T47D (cell line): Measurements from ENCODE around the gene EMCN.

ENCODE experiments used
- DNase-seq, 2 experiments: peaks; one replicate each; pipeline versions ENCODE4 v3.0.0 to v3.0.0-alpha.2; 2011 to 2012; ENCODE audit warnings: low read depth in 1 of 2, low spot score in 1 of 2
- JUND ChIP-seq: IDR thresholded peaks from 2 replicates; pipeline ENCODE4 v1.6.1; 2012; ENCODE audit warnings: low read depth
- in situ Hi-C: cut with HindIII; loops from 2 replicates; pipeline ENCODE4 v1.10.0; 2016; ENCODE audit warnings: low sequenced_read_pairs, low pct_unique_long_range_greater_than_20kb

Gene EMCN

GRCh38 chr4:100469555-100469954 lies 48.3 kb downstream of the EMCN start:
- DNase-seq: no peak
- TF ChIP-seq JUND: no peak
- in situ Hi-C loops: no loop called here

GRCh38 chr4:100466501-100466900 lies 51.3 kb downstream of the EMCN start:
- no peak for DNase-seq
- TF ChIP-seq JUND: no peak
- in situ Hi-C loops: no loop called here

DNA sequence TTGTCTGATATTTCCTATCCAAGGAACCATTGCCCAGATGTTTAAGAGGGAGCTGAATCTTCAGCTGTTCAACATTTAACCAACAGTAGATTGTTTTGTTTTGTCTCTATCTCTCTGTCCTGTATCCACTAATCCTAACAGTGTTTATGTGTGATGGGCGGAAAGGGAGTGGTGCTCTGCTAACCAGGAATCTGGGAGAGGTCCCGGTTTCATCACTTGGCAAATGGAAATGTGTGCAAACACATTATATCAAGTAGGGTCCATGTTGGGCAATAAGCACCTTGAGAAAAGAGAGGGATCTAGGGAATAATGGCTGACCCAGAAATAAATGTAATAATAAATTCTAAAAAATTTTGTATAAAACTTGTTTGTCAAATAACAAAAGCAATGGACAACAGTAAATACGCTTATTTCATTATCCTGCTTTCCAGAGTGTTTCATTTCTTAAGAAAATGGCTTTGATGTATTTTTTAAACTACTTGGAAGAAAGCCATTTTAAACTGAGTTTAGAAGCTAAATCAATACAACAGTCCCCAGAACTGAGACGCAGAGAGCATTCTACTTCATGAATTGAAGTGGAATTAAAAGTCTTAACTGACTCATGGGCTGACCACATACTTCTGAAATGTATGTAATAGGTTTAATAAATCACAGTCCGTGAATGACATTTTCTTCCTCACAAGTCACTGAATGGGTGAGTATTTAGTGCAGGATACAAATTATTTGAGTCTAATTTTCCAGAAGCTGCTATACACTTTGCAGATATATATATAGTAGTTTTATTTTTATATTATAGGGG lies 55.8 kb downstream of the EMCN start:
- no peak for DNase-seq
- TF ChIP-seq JUND: no peak
- in situ Hi-C loops: no loop called here

DNA sequence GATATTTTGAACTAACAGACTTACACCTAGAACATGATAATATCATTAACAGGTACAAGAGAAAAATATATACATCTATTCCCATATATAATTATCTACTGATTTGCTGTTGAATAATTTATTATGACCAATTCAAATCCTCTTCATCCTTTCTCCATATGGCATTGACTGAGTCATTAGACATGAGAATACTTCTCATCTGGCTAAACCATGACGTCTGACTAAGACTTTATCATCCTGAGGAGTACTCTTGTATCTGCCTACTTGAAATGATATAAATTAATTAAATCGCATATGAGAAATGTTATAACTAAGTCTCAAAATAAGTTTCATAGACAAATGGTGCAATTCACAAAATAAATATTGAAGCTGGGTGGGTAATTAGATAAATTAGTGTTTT lies 67.4 kb downstream of the EMCN start:
- no peak for DNase-seq
- in situ Hi-C loops: no loop called here
- TF ChIP-seq JUND: no peak

GRCh38 chr4:100431416-100431815 lies 86.4 kb downstream of the EMCN start:
- TF ChIP-seq JUND: no peak
- in situ Hi-C loops: no loop called here
- no peak for DNase-seq

DNA sequence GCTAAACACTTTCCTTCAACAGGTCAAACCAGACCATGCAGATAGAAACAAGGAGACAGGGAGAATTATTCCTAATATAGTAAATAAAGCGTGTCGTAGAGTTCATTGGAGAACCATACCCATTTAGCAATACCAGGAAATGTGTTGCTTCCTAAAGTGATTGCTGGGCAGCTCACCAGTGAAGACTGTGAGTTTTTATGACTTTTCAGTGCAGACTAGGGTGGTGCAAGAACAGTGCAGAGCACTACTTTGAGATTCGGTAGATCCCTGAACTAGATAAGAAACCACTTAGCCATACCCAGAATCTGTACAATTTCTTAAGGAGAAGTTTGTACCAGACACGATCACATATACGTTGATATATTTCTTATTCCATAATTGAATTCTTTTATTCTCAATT lies 87.4 kb downstream of the EMCN start:
- no peak for TF ChIP-seq JUND
- DNase-seq: no peak
- in situ Hi-C loops: no loop called here

- in situ Hi-C loops: no loop called here
- no peak for DNase-seq
- TF ChIP-seq JUND: no peak
Observed at GRCh38 chr4:100429616-100430015, 88.2 kb downstream of the EMCN start.

- TF ChIP-seq JUND: no peak
- in situ Hi-C loops: no loop called here
- no peak for DNase-seq
Observed at GRCh38 chr4:100428051-100428450, 89.8 kb downstream of the EMCN start.

GRCh38 chr4:100424376-100424775 lies 93.4 kb downstream of the EMCN start:
- in situ Hi-C loops: no loop called here
- no peak for TF ChIP-seq JUND
- no peak for DNase-seq

DNA sequence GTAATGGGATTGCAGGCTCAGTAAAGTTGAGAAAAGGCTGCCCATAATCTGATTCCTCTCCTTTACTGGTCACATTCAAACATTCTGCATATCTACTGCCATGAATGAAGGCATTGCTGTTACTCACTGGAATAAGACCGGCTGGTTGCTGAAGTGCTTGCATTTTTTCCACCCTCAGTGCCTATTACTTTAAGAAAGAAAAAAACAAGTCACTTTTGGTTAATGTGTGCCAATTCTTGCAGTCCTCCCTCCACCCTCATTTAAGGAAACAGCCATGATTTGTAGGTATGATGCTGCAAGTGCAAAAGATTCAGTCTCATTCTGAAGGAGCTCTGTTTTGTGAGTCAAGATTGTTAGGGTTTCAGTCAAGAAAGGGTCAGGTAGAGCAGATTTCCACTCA lies 94.9 kb downstream of the EMCN start:
- in situ Hi-C loops: no loop called here
- no peak for DNase-seq
- TF ChIP-seq JUND: no peak

DNA sequence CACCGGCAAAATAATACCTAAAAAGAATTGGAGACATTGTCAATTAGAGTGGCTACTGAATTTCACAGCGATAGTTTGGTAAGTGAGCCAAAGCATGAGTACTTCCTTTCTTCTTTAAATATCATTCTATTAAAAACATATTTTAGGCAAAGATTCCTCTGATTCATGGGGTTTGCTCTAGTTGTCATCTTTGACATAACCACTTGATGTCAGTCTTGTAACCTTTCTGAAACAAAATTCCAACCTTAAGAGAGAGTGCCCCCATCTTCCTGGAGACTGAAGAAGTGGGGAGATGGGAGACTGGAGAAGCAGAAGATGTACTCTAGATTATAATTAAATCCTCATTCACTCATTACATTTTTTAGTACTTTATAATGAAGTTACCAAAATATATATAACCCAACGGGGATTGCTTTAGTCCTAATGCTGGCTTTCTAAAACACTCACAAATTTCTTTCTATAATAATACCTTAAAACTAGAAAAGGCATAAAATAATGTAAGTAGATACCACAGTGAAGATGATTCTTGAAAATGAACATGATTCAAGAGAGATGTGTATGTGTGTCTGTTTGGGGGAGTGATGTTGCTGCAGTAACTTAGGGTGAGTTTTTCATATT lies 96.4 kb downstream of the EMCN start:
- in situ Hi-C loops: no loop called here
- peak in 1 of 2 experiments; percentile 48 for DNase-seq
- TF ChIP-seq JUND: no peak

DNA sequence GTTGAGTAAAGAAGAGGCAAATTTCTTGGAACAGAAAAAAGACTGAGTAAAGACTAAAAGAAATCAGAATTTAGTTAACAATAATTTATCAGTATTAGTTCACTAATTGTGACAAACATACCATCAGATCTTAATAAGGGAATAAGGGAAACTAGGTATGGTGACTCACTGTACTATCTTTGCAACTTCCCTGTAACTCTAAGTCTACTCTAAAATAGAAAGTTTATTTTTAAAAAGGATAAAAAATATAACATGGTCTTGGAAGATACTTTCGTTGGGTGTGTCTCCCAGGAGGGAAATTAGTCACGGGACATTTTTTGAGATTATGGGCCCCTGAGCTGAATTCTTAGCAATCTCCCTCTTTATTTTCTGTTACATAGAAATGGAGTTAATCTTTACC lies 97.3 kb downstream of the EMCN start:
- TF ChIP-seq JUND: no peak
- in situ Hi-C loops: no loop called here

GRCh38 chr4:100417565-100417964 lies 100.3 kb downstream of the EMCN start:
- in situ Hi-C loops: no loop called here
- DNase-seq: no peak

More for the DNA sequence above, 97.3 kb downstream of the EMCN start:
- no peak for DNase-seq

More at GRCh38 chr4:100417565-100417964, 100.3 kb downstream of the EMCN start:
- no peak for TF ChIP-seq JUND
